ENCODE measurements around the gene CX3CR1.
A peak's percentile ranks its signal among the peaks of the same experiment; 100 is the strongest.

CX3CR1 gene

DNA sequence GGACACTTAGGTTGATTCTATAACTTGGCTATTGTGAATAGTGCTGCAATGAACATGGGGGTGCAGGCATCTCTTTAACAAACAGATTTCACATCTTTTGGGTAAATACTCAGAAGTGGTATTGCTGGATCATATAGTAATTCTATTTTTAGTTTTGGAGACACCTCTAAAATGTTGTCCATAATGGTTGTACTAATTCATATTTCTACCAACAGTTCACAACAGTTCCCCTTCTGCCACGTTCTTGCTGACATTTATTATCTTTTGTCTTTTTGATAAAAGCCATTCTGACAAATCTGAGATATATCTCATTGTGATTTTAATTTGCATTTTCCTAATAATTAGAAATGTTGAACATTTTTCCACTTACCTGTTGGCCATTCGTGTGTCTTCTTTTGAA lies 19.5 kb downstream of the CX3CR1 start:
- TF ChIP-seq, protein P1, sequence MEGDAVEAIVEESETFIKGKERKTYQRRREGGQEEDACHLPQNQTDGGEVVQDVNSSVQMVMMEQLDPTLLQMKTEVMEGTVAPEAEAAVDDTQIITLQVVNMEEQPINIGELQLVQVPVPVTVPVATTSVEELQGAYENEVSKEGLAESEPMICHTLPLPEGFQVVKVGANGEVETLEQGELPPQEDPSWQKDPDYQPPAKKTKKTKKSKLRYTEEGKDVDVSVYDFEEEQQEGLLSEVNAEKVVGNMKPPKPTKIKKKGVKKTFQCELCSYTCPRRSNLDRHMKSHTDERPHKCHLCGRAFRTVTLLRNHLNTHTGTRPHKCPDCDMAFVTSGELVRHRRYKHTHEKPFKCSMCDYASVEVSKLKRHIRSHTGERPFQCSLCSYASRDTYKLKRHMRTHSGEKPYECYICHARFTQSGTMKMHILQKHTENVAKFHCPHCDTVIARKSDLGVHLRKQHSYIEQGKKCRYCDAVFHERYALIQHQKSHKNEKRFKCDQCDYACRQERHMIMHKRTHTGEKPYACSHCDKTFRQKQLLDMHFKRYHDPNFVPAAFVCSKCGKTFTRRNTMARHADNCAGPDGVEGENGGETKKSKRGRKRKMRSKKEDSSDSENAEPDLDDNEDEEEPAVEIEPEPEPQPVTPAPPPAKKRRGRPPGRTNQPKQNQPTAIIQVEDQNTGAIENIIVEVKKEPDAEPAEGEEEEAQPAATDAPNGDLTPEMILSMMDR (IDR thresholded peaks at IDR 0.05; ENCODE audit: insufficient read depth, low read depth, low read length, missing control alignments) = no peak
- DNase-seq (ENCODE audit: low read depth) = no peak
- H3K4me3 ChIP-seq (ENCODE audit: low read depth, low read length) = no peak overlapping the region

DNA sequence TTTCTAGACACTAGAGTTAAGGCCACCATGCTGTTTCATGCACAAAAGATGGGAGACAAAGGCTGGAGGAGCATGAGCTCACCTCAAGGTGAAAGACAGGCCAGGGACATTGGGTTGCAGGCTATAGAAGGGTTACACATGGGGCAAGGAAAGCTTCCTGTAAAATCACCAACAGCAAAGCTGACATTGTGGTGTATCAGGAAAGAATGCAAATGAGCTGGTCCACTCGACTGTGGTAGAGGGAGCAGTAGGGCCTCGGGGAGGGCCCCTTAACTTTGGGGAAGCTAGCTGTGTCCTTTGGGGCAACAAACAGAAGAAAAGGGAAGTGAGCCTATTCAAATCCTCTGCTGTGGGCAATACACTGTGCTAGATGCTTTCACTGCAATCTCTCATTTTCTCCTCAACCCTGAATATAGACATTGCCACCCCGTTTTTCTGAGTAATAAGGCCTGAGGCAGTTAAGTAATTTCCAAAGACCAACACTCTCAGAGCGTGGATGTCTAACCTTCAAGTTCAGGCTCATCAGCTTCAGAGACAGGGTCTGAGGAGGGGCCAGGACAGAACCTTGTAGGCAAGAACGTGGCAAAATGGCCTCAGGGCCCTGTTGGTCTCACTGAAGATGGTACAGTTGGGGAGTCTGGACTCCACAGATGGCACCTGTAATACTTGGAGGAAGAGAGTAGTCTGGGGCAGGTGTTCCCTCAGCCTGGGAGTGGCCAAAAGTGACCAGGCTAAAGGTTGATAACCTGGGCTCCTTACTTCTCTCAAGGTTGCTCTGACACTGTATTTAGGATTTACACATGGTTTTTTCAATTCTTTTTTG lies 24.1 kb downstream of the CX3CR1 start:
- TF ChIP-seq, protein P1 (IDR thresholded peaks at IDR 0.05; ENCODE audit: insufficient read depth, low read depth, low read length, missing control alignments) = no peak
- peak overlapping the region; percentile 16; the same call in 1 of the 2 replicates for H3K4me3 ChIP-seq (ENCODE audit: low read depth, low read length)
- peak; percentile 90 for DNase-seq (ENCODE audit: low read depth)

DNA sequence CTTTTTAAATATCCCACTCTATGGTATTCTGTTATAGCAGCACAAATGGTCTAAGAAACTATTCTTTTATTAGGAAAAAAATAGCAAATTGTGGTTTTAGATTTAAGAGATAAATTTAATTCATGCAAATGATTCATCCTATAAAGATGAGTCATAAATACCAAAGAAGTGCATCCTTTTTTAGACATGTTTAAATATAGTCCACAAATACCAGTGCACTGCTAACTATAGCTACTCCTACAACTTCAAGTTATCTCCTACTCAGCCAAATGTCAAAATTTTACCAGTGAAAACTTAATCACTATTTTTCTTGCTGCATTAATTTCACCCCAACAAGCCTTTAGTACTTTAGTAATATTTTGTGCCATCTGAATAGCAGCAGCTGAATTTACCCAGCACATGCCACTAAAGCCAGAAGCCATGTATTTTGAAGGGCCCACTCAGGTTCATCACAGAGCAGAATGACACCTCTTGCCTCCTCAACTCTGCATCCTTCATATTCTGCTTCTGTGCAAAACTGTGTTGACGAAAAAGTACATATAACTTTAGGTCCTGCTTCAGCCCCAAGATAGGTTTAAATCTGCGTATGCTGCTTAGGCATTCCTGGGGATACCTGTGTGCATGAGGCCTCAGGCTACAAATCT lies 24.9 kb downstream of the CX3CR1 start:
- H3K4me3 ChIP-seq (ENCODE audit: low read depth, low read length) = peak overlapping the region; percentile 13; the same call in 1 of the 2 replicates
- TF ChIP-seq, protein P1 (IDR thresholded peaks at IDR 0.05; ENCODE audit: insufficient read depth, low read depth, low read length, missing control alignments) = no peak
- DNase-seq (ENCODE audit: low read depth) = no peak

DNA sequence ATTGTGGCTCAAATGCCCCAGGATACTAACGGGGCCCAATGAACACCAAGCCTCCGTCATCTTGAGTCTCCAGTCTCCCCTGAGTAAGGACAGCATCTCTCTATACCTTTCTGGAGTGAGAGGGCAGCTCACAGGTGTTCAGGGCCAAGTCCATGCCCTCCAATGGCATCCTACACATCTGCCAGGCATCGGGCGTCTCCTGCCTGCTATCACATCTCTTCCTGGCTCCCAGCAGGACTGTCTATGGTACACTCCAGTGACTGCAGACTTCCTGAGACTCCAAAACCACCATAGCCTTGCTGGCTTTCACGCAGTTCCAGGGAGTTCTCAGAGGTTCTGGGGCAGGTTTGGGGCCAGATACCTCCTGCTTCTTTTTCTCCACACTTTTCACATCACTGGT lies 28.3 kb downstream of the CX3CR1 start:
- TF ChIP-seq, protein P1 (IDR thresholded peaks at IDR 0.05; ENCODE audit: insufficient read depth, low read depth, low read length, missing control alignments) = no peak
- DNase-seq (ENCODE audit: low read depth) = no peak
- H3K4me3 ChIP-seq (ENCODE audit: low read depth, low read length) = no peak overlapping the region

DNA sequence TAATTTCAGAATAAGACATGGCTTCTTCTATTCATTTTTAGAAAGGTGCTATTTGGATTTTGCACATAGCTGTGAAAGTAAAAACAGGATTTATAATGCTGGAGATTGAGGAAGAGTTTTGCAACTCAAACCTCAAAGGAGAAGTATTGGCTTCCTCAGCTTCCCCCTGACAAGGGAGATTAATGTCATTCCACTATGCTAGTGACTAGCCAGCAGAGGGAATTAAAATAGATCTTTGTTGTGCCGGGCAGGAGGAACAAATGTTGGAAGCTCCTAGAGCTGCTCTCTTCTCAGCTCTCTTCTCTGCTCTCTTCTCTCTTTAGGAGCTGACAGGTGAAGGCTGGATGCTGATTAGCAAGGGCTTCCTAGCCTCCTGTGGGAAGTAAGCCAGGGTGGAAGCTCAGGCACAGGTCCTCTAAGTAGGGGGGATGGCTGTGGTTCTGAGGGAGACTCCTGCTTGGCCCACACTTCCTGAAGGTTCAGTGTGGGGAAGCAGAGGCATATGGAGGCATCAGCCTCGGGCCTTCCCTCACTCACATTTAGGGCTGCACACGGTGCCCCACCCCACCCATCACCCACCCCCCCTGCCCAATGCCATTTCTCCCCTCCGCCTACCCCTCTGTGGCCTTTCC lies 29.6 kb downstream of the CX3CR1 start:
- no peak overlapping the region for H3K4me3 ChIP-seq (ENCODE audit: low read depth, low read length)
- no peak for DNase-seq (ENCODE audit: low read depth)
- TF ChIP-seq, protein P1 (IDR thresholded peaks at IDR 0.05; ENCODE audit: insufficient read depth, low read depth, low read length, missing control alignments) = no peak

DNA sequence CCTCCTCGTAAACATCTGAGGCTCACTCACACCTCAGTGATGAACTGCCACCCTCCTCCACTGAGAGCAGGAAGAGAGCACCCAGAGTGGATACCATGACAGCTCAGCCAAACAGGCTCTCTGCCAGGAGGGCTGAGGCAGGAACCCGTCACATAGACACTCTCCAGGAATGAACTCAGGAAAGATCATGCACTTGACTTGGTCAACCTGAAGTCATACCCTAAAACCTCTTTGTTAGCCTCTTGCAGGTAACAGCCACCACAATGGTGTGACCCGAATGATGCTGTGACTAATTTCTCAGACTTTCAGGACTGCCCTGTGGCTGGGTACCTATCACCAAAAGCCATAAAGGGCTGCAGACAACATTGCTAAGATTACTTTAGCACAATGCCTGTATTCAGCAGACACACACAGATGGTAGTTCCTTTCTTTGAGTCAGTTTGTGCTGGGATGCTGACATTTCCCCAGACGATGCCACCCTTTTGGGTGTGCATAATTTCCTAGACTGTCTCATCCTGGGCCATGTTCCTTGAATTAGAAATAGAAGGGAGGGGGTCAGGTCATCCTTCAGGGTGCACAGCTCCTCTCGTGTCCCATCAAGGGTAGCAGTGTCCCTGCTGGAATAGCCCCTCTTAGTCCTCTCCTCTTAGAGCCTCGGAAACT lies 30.3 kb downstream of the CX3CR1 start:
- TF ChIP-seq, protein P1 (IDR thresholded peaks at IDR 0.05; ENCODE audit: insufficient read depth, low read depth, low read length, missing control alignments) = no peak
- H3K4me3 ChIP-seq (ENCODE audit: low read depth, low read length) = no peak overlapping the region
- peak; percentile 51 for DNase-seq (ENCODE audit: low read depth)

Measured in GM12865 (cell line).